Raji (cell line): Measurements from ENCODE around the gene SNF8.
A peak's percentile ranks its signal among the peaks of the same experiment; 100 is the strongest.

Experiments
- POLR2A ChIP-seq: IDR thresholded peaks from 2 replicates; pipeline ENCODE4 v1.6.1; 2011; ENCODE audit warnings: low read depth, low read length, control low read depth; ENCODE audit not compliant: insufficient read depth

Gene SNF8

DNA sequence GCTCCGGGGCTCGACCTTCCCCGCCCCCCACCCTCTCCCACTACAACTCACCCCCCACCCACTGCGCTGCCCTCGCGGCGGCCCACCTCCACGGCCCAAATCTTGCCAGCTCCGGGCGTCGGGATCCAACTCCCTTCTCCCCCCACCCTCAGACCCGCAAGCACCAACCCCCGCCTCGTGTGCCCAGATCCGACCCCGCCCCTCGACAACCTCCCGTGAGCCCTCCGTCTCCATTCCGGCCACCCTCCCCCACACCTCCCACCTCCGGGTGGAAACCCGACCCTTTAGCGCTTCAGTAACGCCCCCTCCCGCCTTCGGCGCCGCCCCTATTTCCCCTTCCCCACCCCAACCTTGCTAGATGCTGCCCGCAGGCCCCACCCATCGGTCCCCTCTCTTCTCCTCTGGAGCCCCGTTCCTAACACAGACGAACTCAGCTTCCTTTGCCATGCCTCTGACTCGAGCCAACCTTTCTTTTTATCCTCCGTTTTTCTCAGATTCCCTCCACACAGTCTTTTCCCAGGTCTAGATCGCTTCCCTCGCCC, 35.7 kb downstream of the SNF8 start:
- no peak for TF ChIP-seq POLR2A

DNA sequence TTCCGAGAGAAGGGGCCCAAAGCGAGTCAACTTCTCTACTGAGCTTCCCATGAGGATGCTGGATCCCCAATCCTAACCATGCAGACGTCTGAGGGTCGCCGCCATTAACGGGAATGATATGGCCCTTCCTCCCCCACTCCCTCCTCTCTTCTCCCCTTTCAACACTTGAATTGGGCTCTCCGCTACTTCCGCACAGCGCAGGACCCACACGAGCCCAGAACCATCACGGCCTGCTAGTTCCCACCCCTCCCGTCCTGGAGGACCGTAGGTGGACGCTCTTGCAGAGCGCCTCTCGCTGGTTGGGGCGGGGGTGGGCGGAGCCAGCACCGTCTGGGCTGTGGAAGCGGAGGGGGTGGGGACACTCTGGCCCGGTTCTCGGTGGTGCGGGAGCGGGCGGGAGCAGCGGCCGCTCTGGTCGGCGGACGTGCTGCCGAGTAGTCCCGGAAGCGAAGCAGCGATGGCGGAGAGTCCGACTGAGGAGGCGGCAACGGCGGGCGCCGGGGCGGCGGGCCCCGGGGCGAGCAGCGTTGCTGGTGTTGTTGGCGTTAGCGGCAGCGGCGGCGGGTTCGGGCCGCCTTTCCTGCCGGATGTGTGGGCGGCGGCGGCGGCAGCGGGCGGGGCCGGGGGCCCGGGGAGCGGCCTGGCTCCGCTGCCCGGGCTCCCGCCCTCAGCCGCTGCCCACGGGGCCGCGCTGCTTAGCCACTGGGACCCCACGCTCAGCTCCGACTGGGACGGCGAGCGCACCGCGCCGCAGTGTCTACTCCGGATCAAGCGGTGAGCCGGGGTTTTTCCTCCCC, 36.4 kb downstream of the SNF8 start, which contains the start of gene UBE2Z:
TSS of gene UBE2Z (plus strand) at position 361 of the 797 bp plus-strand sequence. CDS start at position 458, 97 bp downstream.
- TF ChIP-seq POLR2A, result peak; percentile 92

DNA sequence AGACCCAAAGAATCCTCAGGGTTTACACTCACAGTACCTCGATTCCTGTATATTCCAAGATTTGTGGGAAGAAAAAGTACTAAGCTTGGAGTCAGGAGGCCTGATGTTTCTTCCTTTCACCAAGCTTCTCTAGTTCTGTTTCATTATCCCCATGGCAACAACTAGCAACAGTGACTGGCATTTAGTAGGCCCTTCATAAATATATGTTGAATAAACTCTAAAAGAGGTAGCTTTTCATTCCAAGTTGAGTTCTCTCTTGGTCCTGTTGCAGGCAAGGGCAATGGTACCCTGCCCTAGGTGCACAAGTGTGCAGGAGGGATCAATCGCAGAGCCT, 37.0 kb downstream of the SNF8 start:
- no peak for TF ChIP-seq POLR2A

GRCh38 chr17:48905987-48906515, 38.6 kb downstream of the SNF8 start:
- no peak for TF ChIP-seq POLR2A

DNA sequence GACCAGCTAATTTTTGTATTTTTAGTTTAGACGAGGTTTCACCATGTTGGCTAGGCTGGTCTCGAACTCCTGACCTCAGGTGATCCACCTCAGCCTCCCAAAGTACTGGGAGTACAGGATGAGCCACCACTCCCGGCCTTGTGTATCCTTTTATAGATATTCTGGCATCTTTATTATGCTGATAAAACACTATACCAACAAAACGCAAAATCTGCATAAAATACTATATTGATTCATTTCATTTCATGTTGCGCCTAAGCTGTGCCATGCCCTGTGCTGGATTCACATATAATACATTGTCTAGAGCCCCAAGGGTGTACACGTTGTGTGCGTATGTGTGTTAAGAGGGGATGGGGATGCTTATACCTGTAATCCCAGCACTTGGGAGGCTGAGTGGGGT, 40.2 kb downstream of the SNF8 start:
- TF ChIP-seq POLR2A, result no peak

GRCh38 chr17:48903401-48903800, 41.2 kb downstream of the SNF8 start:
- TF ChIP-seq POLR2A, result no peak

GRCh38 chr17:48901241-48901640, 43.4 kb downstream of the SNF8 start:
- no peak for TF ChIP-seq POLR2A

- no peak for TF ChIP-seq POLR2A
Observed at GRCh38 chr17:48894886-48895285, 49.8 kb downstream of the SNF8 start.

DNA sequence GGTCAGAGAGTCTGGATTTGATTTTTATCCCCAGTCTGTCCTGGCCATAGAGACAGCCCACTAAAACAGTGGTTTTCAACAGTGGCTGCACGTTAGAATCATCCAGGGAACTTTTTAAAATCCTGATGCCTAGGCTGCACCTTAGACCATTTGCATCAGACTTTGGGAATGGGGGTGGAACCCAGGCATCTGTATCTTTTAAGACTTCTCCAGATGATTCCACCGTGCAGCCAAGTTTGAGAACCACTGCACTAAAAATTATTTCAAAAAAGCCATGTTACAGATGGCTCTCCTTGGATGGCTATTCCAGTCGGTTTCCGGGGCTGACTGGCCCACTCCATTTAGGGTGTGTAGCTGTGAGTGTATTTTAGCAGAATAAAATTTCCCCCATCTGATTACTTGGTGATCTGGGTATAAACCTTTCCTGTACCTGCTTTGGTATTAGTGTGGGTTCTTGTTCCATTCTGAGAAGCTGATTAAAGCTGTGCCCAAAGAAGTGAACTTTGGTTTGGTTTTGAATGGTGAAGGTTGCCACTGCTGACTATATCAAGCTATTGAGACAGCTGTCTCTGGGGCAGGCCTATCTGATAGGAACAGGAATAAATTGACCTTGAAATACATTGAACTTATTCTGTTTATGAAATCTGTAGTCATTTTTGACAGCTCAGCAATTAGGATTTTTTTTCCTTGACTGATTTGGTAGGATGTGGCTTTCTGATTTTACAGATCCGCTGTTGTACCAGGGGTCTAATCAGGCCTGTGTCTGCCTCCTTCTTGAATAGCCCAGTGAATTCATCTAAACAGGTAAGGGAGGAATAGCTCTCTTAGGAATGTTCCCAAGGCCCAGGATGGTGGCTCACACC, 50.8 kb downstream of the SNF8 start:
- TF ChIP-seq POLR2A, result no peak

- no peak for TF ChIP-seq POLR2A
Observed at GRCh38 chr17:48892940-48893645, 51.5 kb downstream of the SNF8 start.

DNA sequence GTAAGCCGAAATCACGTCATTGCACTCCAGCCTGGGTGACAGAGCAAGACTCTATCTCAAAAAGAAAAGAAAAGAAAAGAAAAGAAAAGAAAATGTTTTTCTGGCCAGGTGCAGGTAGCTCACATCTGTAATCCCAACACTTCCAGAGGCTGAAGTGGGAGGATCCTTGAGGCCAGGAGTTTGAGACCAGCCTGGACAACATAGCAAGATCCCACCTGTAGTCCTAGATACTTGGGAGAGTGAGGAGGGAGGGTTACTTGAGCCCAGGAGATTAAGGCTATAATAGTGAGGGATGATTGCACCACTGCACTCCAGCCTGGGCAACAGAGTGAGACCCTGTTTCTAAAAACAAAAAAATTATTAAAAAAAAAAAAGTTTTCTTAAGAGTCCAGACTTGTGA, 54.6 kb downstream of the SNF8 start:
- no peak for TF ChIP-seq POLR2A

GRCh38 chr17:48883171-48883570, 61.5 kb downstream of the SNF8 start:
- TF ChIP-seq POLR2A, result no peak

- TF ChIP-seq POLR2A, result no peak
Observed at GRCh38 chr17:48882272-48882671, 62.4 kb downstream of the SNF8 start.
